ENCODE results near the gene BCAS3. TPM values are rescaled to one million over a fixed set of nuclear protein-coding genes. Genes with fewer than 3 reads are reported as not detected.

BCAS3 gene
- total RNA-seq, 1 donor: 23.7 TPM

GRCh38 chr17:61097781-61098180, 420.1 kb downstream of the BCAS3 start:
- no peak for DNase-seq (ENCODE audit: low read depth)
- no peak for TF ChIP-seq CTCF (IDR thresholded peaks at IDR 0.05; ENCODE audit: insufficient read depth, low read depth, low read length)

GRCh38 chr17:61106354-61106753, 428.7 kb downstream of the BCAS3 start:
- no peak overlapping the region for H3K4me3 ChIP-seq (ENCODE audit: low read depth, low read length)
- no peak for TF ChIP-seq CTCF (IDR thresholded peaks at IDR 0.05; ENCODE audit: insufficient read depth, low read depth, low read length)
- DNase-seq (ENCODE audit: low read depth): no peak

More at GRCh38 chr17:61097781-61098180, 420.1 kb downstream of the BCAS3 start:
- no peak overlapping the region for H3K4me3 ChIP-seq (ENCODE audit: low read depth, low read length)

- no peak for TF ChIP-seq CTCF (IDR thresholded peaks at IDR 0.05; ENCODE audit: insufficient read depth, low read depth, low read length)
- no peak for DNase-seq (ENCODE audit: low read depth)
- no peak overlapping the region for H3K4me3 ChIP-seq (ENCODE audit: low read depth, low read length)
Measured at GRCh38 chr17:61116577-61116976, 438.9 kb downstream of the BCAS3 start.

- DNase-seq (ENCODE audit: low read depth): no peak
- no peak overlapping the region for H3K4me3 ChIP-seq (ENCODE audit: low read depth, low read length)
- TF ChIP-seq CTCF (IDR thresholded peaks at IDR 0.05; ENCODE audit: insufficient read depth, low read depth, low read length): no peak
Measured at GRCh38 chr17:61117983-61118382, 440.3 kb downstream of the BCAS3 start.

- DNase-seq (ENCODE audit: low read depth): no peak
- TF ChIP-seq CTCF (IDR thresholded peaks at IDR 0.05; ENCODE audit: insufficient read depth, low read depth, low read length): no peak
Measured at GRCh38 chr17:61118871-61119270, 441.2 kb downstream of the BCAS3 start.

GRCh38 chr17:61122326-61122913, 444.8 kb downstream of the BCAS3 start:
- no peak for TF ChIP-seq CTCF (IDR thresholded peaks at IDR 0.05; ENCODE audit: insufficient read depth, low read depth, low read length)

More at GRCh38 chr17:61118871-61119270, 441.2 kb downstream of the BCAS3 start:
- no peak overlapping the region for H3K4me3 ChIP-seq (ENCODE audit: low read depth, low read length)

GRCh38 chr17:61124562-61124961, 446.9 kb downstream of the BCAS3 start:
- no peak for TF ChIP-seq CTCF (IDR thresholded peaks at IDR 0.05; ENCODE audit: insufficient read depth, low read depth, low read length)
- no peak for DNase-seq (ENCODE audit: low read depth)
- no peak overlapping the region for H3K4me3 ChIP-seq (ENCODE audit: low read depth, low read length)

More at GRCh38 chr17:61122326-61122913, 444.8 kb downstream of the BCAS3 start:
- DNase-seq (ENCODE audit: low read depth): peak; percentile 61
- no peak overlapping the region for H3K4me3 ChIP-seq (ENCODE audit: low read depth, low read length)
